ENCODE data around the gene GAB3.

- TF ChIP-seq CSDC2 (CRISPR knock-in tag; IDR thresholded peaks at IDR 0.05) (no peak), CSRNP3 (CRISPR knock-in tag; IDR thresholded peaks at IDR 0.05) (no peak), GLIS3 (CRISPR knock-in tag; IDR thresholded peaks at IDR 0.05) (no peak), ZNF565 (CRISPR knock-in tag; conservative IDR thresholded peaks at IDR 0.05; ENCODE audit: low read depth) (no peak), SNAI2 (CRISPR knock-in tag; IDR thresholded peaks at IDR 0.05) (no peak), ARNTL (CRISPR knock-in tag; IDR thresholded peaks at IDR 0.05; ENCODE audit: borderline replicate concordance, low read depth) (no peak), PATZ1 (CRISPR knock-in tag; IDR thresholded peaks at IDR 0.05; ENCODE audit: borderline replicate concordance) (no peak), TCF4 (CRISPR knock-in tag; IDR thresholded peaks at IDR 0.05; ENCODE audit: borderline replicate concordance) (no peak), PPARA (CRISPR knock-in tag; IDR thresholded peaks at IDR 0.05; ENCODE audit: borderline replicate concordance) (no peak), BACH2 (CRISPR knock-in tag; IDR thresholded peaks at IDR 0.05; ENCODE audit: borderline replicate concordance) (no peak), CREB5 (CRISPR knock-in tag; IDR thresholded peaks at IDR 0.05; ENCODE audit: low read depth) (no peak), ZFP3 (CRISPR knock-in tag; IDR thresholded peaks at IDR 0.05) (no peak)
Observed at GRCh38 chrX:154774622-154775021, 23.7 kb upstream of the GAB3 start.
